GM12872 (cell line): ENCODE measurements around the gene MDP1.

Experiments
- TF ChIP-seq, protein P1 (sequence below): IDR thresholded peaks from 3 replicates; pipeline ENCODE4 v1.5.1; 2011; ENCODE audit warnings: low read depth, mild to moderate bottlenecking, low read length, moderate library complexity; ENCODE audit not compliant: insufficient read depth

The MDP1 gene

GRCh38 chr14:24219080-24219479 is 3.2 kb upstream of the MDP1 start:
- TF ChIP-seq, protein P1, sequence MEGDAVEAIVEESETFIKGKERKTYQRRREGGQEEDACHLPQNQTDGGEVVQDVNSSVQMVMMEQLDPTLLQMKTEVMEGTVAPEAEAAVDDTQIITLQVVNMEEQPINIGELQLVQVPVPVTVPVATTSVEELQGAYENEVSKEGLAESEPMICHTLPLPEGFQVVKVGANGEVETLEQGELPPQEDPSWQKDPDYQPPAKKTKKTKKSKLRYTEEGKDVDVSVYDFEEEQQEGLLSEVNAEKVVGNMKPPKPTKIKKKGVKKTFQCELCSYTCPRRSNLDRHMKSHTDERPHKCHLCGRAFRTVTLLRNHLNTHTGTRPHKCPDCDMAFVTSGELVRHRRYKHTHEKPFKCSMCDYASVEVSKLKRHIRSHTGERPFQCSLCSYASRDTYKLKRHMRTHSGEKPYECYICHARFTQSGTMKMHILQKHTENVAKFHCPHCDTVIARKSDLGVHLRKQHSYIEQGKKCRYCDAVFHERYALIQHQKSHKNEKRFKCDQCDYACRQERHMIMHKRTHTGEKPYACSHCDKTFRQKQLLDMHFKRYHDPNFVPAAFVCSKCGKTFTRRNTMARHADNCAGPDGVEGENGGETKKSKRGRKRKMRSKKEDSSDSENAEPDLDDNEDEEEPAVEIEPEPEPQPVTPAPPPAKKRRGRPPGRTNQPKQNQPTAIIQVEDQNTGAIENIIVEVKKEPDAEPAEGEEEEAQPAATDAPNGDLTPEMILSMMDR: no peak

- TF ChIP-seq, protein P1: no peak
Measured at GRCh38 chr14:24216345-24216699, 456 bp upstream of the MDP1 start.

- TF ChIP-seq, protein P1: no peak
Measured at GRCh38 chr14:24213866-24214662, 1.8 kb downstream of the MDP1 start.

DNA sequence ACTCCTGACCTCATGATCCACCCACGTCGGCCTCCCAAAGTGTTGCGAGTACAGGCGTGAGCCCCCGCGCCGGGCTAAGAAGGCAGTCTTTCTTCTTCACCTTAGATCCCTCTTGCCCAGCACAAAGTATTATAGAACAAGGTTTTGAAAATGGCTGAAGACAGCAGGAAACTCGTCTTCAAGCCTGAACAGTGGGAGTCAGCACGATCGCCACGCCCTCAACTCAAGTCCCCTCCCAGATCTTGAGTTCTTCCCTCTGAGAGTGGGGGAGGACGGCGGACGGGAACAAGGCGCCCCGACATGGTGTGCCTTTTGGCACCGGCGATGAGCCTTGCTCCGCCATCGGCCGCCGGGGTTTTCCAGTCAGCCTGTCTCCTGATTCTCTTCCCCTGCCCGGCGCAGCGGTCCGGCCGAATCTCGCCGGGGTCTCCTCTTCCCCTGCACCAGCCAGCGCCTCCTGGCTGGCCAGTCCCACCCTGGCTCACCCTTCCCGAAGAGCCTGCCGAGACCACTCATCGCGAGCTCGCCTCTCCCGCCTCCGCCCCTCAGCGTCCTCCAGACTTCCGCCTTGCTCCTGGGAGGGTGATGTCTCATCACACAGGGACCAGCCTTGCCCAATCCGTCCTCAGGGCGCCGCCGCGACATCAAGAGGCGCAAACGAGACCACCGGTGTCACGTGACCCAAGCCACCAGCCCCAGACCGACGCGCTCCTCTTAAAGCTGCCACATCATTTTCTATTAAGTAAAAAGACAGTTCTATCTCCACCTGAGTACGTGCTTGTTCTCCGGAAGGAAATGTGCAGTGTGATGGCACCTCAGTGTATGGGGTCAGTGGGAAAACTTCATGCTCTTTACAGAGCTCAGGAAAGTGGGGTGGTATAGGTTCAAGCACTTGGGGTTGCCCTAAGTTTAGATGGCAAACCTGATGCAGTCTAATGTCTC is 2.7 kb downstream of the MDP1 start, which contains the start of gene CHMP4A:
Gene CHMP4A (minus strand): TSS at position 565 of the 942 bp plus-strand sequence. CDS start 49 bp downstream, at position 516.
- TF ChIP-seq, protein P1: no peak

GRCh38 chr14:24211311-24211710 is 4.6 kb downstream of the MDP1 start:
- TF ChIP-seq, protein P1: no peak

- TF ChIP-seq, protein P1: no peak
Measured at GRCh38 chr14:24207625-24208024, 8.2 kb downstream of the MDP1 start.

DNA sequence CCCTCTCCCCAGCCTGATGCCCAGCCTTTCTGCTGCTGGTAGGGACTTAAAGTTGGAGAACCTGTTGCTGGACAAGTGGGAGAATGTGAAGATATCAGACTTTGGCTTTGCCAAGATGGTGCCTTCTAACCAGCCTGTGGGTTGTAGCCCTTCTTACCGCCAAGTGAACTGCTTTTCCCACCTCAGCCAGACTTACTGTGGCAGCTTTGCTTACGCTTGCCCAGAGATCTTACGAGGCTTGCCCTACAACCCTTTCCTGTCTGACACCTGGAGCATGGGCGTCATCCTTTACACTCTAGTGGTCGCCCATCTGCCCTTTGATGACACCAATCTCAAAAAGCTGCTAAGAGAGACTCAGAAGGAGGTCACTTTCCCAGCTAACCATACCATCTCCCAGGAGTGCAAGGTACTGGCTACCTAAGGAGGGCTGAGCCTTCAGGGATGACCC is 8.7 kb downstream of the MDP1 start:
- TF ChIP-seq, protein P1: no peak
